NCI-H524 (cell line): Measurements from ENCODE around the gene RPS28.
"Not testable (repeated sequence)": the region's sequence is repeated elsewhere in the genome, so short reads cannot be mapped to it uniquely, and the experiment has no call there.

ENCODE experiments used
- DNase-seq, 2 experiments: peaks; one replicate each; lab custom pipeline; 2025; lab: John Stamatoyannopoulos, UW

Gene RPS28

DNA sequence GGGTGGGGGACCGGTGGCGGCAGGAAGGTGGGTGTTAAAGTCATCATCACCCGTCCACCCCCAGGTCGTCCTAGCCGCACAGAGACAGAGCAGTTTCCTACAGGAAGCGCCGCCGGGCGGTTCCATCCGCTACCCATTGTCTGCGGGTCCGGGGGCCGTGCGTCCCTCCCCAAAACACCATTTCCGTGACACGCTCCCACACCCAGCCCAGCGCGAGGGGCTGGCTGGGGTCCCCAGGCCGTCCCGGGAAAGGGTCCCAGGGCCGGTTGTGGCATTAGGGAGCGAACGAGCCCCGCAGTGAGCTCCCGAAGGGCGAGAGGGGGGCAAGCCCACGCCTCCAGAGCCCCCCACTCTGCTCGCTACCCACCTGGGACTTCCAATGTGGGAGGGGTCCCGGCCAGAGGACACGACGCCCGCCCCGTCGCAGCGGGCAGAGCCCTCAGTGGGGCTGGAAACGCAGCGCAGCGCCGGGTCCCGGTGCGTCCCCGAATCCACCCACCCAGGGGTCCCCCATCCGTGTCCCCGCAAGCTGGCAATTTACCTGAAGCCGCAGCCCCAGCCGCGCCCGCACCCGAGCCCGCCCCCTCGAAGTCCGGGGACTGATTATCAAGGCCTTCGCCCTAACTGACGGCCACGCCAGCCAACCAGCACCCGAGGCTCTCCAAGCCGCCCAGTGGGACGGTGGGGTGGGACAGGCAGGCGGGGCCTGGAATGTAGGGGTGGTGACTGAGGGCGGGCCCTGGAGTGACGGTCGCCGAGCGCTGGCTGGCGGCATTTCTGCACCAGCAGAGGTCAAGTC is 21.6 kb downstream of the RPS28 start, which contains the start of gene KANK3:
KANK3 (minus strand) TSS at position 579 of the 799 bp plus-strand sequence. CDS start 5,434 bp downstream, outside the sequence.
- DNase-seq = peak; percentile 83 to 92

DNA sequence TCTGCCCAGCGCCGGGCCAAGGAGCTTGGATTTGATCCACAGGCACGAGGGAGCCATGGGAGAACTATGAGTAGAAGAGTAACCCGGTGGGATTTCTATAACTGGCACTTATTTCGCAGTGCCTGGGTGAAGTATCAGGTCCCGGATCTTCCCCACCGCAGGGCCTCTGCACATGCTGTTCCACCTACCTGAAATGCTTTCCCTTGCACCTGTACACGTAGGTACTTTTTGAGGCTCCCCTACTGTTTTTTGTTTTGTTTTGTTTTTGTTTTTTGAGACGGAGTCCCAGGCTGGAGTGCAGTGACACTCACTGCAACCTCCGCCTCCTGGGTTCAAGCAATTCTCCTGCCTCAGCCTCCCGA is 22.2 kb downstream of the RPS28 start:
- no peak for DNase-seq

DNA sequence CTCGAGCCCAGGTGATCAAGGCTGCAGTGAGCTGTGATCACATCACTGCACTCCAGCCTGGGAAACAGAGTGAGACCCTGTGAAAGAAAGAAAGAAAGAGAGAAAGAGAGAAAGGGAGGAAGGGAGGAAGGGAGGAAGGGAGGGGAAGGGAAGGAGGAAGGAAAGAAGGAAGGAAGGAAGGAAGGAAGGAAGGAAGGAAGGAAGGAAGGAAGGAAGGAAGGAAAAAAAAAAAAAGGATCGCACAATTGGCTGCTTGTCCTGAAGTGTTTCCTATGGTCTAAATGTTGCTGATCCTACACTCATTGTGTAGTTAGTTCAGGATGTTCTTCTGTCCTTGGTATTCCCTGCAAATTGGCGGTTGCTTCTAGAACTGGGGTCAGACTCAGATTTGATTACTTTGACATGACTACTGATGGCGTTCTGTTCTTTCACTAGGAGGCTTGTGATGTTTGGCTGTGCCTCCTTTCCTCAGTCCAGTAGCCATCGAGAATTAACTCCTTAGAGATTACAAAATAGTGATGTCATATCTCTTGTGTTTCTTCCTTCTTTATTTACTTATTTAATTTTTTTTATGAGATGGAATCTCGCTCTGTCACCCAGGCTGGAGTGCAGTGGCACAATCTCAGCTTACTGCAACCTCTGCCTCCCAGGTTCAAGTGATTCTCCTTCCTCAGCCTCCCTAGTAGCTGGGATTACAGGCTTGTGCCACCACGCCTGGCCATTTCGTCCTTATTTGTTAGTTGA is 28.5 kb downstream of the RPS28 start:
- DNase-seq = not testable (repeated sequence)

DNA sequence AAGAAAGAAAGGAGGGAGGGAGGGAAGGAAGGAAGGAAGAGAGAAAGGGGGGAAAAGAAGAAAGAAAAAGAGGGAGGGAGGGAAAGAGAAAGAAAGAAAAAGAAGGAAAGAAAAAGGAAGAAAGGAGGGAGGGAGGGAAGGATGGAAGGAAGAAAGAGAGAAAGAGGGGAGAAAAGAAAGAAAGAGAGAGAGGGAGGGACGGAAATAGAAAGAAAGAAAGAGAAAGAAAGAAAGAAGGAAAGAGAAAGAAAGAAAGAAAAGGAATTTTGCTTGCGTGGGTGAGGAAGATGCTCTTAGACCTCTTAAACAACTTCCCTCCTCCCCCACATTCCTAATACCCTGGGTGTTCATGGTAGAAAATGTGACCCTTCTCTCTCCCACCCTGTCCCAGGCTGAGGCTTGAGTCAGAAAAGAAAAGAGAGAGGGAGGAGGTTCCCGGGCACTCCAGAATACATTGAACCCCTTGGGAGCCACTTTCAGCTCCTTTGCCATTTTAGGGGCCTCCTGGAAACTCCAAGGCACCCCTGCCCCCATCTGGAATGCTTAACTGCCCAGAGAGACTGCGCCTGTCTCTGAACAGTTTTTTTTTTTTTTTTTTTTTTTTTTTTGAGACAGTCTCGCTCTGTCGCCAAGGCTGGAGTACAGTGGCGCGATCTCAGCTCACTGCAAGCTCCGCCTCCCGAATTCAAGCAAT is 31.0 kb downstream of the RPS28 start:
- DNase-seq = no peak

DNA sequence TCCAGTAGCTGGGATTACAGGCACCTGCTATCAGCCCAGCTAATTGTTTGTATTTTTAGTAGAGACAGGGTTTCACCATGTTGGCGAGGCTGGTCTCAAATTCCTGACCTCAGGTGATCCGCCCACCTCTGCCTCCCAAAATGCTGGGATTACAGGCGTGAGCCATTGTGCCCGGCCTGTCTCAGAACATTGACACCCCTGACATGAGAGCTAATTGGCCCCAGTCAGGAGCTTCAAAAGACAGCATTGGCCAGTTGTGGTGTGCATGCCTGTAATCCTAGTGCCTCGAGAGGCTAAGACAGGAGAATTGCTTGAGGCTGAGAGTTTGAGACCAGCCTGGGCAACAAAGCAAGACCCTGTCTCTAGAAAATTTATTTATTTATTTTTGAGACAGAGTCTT is 31.5 kb downstream of the RPS28 start:
- not testable (repeated sequence) for DNase-seq

DNA sequence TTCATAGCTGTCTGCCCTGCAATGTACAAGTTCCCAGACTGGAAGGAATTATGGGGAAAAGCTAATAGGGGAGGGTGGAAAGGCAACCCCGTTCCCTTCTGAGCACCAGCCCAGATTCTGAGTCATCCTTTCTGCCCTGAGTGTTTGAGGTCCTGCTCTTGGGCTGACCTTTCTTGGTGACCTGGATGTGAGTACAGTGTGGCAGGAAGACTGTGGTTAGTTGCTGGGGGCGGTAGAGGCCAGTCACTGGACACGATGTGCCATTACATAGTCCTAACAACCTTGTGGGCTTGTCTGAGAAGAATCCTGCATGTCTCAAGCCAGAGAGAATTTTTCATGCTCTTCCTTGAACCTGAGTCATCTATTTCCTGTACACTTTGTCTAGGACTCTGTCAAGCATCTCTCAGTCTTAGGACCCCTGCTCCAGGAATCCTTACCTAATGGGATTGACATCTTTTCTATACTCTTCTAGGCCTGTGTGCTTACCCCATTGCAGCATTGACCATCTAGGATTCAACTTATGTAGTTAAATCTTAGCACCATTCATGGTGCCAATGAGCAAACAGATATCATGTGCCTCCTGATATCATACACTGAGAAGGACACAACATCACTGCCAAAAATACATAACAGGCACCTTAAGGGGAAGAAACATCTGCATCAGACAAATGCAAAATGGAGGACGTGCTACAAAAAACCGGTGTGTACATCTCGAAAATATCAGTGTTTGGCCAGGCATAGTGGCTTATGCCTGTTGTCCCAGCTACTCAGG is 34.5 kb downstream of the RPS28 start:
- no peak for DNase-seq

DNA sequence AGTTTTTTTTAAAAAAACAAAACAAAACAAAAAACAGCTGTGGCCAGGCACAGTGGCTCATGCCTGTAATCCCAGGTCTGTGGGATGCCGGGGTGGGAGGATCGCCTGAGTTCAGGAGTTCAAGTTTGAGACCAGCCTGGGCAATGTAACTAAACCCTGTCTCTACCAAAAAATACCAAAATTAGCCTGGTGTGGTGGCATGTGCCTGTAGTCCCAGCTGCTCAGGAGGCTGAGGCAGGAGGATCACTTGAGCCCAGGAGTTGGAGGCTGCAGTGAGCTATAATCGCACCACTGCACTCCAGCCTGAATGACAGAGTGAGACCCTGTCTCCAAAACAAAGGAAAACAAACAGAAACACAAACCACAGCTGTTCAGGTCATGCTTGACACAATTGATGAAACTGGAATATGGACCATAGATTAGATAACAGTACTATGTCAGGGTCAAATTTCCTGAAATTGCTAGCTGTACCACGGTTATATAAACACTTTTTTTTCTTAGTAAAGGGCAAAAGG is 35.8 kb downstream of the RPS28 start:
- DNase-seq = no peak

DNA sequence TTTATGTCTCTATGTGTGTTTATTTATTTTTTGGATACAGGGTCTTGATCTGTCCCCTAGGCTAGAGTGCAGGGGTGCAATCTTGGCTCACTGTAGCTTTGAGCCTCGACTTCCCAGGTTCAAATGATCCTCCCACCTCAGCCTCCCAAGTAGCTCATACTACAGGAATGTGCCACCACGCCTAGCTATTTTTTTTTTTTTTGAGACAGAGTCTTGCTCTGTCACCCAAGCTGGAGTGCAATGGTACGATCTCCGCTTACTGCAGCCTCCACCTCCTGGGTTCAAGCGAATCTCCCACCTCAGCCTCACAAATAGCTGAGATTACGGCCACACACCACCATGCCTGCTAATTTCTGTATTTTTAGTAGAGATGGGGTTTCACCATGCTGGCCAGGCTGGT is 37.7 kb downstream of the RPS28 start:
- DNase-seq = no peak

DNA sequence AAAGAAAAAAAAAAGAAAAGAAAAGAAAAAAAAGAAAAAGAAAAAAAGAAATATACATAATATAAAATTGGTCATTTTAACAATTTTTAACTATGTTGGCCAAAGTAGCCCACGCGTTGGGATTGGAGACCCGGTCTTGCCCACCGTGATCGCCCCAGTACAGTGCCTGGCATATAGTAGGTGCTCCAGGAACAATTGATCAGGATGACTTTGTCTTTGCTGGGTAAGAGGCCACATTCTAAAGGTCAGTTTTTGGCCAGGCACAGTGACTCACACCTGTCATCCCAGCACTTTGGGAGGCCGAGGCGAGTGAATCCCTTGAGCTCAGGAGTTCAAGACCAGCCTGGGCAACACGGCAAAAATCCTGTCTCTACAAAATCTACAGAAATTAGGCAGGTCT is 38.9 kb downstream of the RPS28 start:
- DNase-seq = no peak

DNA sequence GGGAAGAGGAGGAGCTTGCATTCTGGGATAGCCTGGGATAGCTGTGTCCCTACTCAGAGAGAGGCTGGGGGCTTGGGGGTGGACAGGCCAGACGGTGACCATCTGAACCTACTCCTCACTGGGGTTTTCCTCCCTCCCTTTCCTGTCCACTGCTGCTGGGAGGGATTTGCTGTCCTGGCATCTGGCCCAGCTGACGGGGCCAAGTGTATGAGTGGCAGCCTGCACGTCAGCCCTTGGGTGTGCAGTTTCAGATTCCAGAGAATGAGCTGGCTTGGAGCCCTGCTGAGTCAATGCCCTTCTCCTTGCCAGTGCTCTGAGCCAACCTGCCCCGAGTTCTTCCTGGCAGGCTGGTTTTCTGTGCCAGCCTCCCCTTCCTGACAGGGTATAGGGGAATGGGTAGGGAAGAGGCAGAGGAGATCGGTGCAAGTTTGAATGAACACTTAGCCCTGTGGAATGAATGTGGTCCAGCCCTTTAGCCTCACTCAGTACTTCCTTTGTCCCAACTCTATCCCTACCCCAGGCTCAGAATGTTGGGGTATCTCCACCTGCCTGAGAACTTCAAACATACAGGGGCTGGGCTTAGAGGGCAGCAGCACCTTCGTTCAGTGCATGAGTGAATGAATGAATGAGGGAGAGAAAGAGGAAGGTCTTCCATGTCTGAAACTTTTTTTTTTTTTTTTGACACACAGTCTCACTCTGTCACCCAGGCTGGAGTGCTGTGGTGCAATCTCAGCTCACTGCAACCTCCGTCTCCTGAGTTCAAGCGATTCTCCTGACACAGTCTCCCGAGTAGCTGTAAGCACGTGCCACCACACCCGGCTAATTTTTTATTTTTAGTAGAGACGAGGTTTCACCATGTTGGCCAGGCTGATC is 40.9 kb downstream of the RPS28 start:
- peak; percentile 84 to 90 for DNase-seq

DNA sequence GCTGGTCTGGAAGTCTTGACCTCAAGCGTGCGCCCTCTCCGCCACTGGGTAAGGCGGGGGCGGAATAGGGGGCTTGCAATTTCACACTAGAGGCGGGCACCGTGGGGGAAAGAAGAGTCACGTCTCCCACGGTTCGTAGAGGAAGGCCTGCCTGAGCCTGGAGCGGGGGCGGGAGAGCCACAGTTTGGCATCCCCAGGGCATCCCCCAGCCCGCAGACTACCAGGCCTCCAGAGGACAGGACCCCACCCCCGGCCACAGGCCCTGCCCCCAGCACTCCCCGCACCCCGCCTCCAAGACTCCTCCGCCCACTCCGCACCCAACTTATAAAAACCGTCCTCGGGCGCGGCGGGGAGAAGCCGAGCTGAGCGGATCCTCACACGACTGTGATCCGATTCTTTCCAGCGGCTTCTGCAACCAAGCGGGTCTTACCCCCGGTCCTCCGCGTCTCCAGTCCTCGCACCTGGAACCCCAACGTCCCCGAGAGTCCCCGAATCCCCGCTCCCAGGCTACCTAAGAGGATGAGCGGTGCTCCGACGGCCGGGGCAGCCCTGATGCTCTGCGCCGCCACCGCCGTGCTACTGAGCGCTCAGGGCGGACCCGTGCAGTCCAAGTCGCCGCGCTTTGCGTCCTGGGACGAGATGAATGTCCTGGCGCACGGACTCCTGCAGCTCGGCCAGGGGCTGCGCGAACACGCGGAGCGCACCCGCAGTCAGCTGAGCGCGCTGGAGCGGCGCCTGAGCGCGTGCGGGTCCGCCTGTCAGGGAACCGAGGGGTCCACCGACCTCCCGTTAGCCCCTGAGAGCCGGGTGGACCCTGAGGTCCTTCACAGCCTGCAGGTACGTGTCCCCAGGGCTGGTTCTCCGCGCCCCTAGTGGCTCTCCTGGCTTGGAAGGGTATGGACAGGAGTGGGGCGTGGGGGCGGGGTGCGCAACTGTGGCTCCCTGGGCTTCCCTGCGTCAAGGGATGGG is 42.8 kb downstream of the RPS28 start, which contains the start of gene ANGPTL4:
ANGPTL4 (plus strand) TSS at position 353 of the 969 bp plus-strand sequence; CDS start at position 520, 167 bp downstream.
- peak; percentile 9 to 68 for DNase-seq

DNA sequence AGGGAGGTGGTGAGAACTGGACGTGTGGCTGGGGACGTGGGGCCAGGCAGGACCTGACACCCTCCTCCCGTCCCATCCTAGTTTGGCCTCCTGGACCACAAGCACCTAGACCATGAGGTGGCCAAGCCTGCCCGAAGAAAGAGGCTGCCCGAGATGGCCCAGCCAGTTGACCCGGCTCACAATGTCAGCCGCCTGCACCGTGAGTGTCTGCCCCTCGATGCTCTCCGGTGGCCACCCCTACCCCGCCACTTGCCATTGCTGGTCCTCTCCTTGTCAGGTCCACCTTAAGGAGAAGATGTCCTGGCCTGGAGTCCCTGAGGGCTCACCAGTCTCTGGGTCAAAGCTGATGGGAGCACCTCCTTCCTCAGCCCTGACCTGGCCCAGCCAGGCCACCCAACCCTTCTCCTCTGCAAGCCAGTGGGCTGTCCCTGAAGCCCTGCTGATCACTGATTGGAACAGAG is 44.9 kb downstream of the RPS28 start:
- no peak for DNase-seq

DNA sequence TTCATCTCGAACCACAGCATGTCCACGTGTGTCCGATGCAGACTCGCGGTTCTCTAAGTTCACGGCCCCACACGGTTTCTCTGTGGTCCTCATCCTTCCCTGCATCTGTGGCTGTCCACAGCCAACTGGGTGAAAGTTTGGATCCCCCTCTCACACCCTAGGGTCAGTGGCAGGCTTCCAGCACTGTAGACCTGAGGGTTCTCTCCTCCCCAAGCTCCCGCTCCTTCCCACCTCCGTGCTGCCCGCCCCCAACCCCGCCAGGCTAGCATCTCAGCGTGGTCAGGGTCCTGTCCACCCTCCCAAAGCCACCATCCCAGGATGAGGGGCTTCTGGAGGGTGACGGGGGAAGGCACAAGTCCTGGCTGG is 45.6 kb downstream of the RPS28 start:
- DNase-seq = no peak

DNA sequence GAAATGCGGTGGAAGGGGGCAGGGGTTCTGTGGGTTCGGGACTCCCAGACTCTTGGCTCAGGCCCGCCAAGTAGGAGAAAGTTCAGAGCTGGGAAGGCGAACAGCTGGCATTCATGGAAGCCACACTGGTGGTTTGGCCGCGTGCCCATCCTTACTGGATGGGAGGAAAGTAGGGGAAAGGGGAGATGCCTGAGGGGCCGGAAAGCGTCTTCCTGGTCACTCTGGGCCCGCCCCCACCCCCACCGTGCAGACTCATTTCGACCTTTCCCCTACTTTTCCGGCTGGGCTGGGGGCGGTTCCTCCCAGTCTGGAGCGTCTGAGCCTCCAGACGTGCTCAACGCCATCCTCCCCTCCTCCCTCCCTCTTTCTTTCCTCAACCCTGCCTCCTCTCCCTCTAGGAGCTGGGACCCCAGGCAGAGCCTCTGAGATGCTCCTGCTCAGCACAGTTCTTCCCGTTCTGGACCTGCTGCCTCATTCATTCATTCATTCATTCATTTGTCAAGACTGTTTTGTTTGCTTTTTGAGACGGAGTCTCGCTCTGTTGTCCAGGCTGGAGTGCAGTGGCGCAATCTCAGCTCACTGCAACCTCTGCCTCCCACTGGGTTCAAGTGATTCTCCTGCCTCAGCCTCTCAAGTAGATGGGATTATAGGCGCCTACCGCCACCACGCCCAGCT is 46.2 kb downstream of the RPS28 start:
- DNase-seq = peak; percentile 89

DNA sequence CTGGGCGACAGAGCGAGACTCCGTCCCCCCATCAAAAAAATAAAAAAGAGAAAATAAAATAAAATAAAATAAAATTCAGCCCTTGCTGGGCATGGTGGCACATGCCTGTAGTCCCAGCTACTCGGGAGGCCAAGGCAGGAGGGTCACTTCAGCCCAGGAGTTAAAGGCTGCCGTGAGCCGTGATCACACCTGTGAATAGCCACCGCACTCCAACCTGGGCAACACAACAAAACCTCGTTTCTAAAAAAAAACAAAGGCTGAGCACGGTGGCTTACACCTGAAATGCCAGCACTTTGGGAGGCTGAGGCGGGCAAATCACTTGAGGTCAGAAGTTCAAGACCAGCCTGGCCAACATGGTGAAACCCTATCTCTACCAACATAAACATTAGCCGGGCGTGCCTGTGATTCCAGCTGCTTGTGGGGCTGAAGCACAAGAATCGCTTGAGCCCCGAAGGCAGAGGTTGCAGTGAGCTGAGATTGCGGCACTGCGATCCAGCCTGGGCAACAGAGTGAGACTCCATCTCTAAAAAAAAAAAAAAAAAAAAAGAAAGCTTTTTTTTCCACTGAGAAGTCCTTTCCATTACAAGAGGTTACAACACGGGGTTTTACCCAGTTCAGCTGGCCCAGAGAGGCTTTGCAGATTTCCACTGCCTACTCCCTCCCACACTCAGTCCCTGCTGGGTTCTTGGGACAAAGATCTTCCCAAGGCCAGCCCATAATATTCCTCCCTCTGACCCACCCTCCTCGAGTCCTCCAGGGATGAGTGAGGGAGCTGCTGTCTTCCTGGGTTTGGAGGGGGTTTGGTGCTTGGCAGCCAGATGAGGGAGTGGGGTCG is 49.1 kb downstream of the RPS28 start:
- DNase-seq = no peak

DNA sequence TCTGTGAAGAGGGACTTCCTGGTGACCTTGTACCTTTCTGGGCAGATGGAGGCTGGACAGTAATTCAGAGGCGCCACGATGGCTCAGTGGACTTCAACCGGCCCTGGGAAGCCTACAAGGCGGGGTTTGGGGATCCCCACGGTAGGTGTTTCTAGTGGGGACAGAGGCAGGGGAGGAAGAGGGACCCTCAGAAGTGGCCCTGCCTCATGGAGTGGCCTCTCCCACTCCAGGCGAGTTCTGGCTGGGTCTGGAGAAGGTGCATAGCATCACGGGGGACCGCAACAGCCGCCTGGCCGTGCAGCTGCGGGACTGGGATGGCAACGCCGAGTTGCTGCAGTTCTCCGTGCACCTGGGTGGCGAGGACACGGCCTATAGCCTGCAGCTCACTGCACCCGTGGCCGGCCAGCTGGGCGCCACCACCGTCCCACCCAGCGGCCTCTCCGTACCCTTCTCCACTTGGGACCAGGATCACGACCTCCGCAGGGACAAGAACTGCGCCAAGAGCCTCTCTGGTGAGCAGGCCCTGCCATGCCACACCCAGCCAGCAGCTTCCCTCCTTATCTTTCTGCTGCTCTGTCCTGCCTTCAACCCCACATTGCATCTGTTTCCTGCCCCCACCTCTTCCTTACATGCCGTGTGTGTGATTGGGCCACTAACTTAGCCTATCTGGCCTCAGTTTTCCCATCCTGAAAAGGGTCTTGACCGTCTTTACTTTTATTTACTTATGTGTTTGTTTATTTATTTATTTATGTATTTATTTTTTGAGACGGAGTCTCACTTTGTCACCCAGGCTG is 49.9 kb downstream of the RPS28 start:
- DNase-seq = no peak
